GM12875 (cell line): ENCODE results near the gene ST7L.

Experiments
- H3K4me3 ChIP-seq: one replicate; pipeline ENCODE4 v1.5.1; 2011; ENCODE audit warnings: low read depth, low read length, control low read depth
- CTCF ChIP-seq: IDR thresholded peaks from 2 replicates; pipeline ENCODE4 v1.5.1; 2011; ENCODE audit warnings: low read depth, mild to moderate bottlenecking, control low read depth, inconsistent platforms, low read length, moderate library complexity, borderline replicate concordance; ENCODE audit not compliant: insufficient read depth

Gene ST7L

GRCh38 chr1:112548547-112548946, 70.4 kb downstream of the ST7L start:
- TF ChIP-seq CTCF, result no peak
- no peak overlapping the region for H3K4me3 ChIP-seq

- no peak for TF ChIP-seq CTCF
- H3K4me3 ChIP-seq, result no peak overlapping the region
These were observed 72.9 kb downstream of the ST7L start for GRCh38 chr1:112546076-112546475.

GRCh38 chr1:112544751-112545150, 74.2 kb downstream of the ST7L start:
- no peak for TF ChIP-seq CTCF
- no peak overlapping the region for H3K4me3 ChIP-seq

- no peak for TF ChIP-seq CTCF
- H3K4me3 ChIP-seq, result no peak overlapping the region
These were observed 74.8 kb downstream of the ST7L start for GRCh38 chr1:112544011-112544688.

- H3K4me3 ChIP-seq, result no peak overlapping the region
- TF ChIP-seq CTCF, result no peak
These were observed 76.6 kb downstream of the ST7L start for GRCh38 chr1:112542206-112542973.

GRCh38 chr1:112541299-112541698, 77.6 kb downstream of the ST7L start:
- no peak for TF ChIP-seq CTCF
- H3K4me3 ChIP-seq, result no peak overlapping the region
